Fibroblast of pulmonary artery (primary cell): ENCODE results near the gene CCND3.

Experiments
- DNase-seq: peaks from one replicate; pipeline ENCODE4 v3.0.0-alpha.2; 2010; ENCODE audit warnings: low read depth
- H3K4me3 ChIP-seq: replicated peaks from 2 replicates; pipeline ENCODE4 v1.5.1; 2011; ENCODE audit warnings: low read depth, mild to moderate bottlenecking, control low read depth, low read length, moderate library complexity
- TF ChIP-seq, protein P1 (sequence below): IDR thresholded peaks from 2 replicates; pipeline ENCODE4 v1.5.1; 2011; ENCODE audit warnings: mild to moderate bottlenecking, control low read depth, low read length, inconsistent platforms; ENCODE audit errors: missing control alignments

The CCND3 gene

DNA sequence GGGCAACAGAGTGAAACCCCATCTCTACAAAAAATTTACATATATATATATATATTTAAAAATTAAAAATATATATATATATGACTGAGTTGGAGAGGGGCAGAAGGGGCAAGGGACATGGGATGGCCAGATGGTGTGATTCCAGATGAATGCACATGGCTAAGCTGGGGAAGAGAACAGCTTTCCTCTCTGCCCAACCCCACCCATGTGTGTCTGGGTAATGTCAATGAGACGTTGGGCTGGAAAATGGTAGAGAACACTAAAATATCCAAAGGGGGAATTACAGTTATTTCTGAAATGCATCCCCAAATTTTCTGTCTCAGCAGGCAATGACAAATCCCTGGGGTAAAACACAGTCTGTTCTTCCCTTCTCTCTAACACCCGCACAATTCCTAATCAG, 31.2 kb upstream of the CCND3 start:
- no peak for DNase-seq
- TF ChIP-seq, protein P1, sequence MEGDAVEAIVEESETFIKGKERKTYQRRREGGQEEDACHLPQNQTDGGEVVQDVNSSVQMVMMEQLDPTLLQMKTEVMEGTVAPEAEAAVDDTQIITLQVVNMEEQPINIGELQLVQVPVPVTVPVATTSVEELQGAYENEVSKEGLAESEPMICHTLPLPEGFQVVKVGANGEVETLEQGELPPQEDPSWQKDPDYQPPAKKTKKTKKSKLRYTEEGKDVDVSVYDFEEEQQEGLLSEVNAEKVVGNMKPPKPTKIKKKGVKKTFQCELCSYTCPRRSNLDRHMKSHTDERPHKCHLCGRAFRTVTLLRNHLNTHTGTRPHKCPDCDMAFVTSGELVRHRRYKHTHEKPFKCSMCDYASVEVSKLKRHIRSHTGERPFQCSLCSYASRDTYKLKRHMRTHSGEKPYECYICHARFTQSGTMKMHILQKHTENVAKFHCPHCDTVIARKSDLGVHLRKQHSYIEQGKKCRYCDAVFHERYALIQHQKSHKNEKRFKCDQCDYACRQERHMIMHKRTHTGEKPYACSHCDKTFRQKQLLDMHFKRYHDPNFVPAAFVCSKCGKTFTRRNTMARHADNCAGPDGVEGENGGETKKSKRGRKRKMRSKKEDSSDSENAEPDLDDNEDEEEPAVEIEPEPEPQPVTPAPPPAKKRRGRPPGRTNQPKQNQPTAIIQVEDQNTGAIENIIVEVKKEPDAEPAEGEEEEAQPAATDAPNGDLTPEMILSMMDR: no peak
- no peak overlapping the region for H3K4me3 ChIP-seq

DNA sequence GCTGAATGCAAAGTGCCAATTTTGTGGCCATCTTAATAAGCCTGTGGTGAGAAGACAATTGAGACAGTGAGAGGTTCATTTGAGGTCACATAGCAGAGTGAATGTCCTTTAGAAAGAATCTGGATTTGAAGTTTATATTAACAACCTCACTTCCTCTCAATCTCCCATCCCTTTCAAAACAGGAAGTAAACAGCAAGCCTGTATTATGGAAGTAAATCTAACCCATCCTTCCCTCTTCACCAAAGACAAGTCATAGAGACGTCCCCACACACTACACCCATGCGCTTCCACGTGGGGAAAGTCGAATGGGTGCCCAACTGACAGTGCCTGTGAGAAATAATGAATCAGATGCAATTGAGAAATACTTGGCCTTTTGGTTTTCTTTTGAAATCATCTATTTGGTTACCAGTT, 28.8 kb upstream of the CCND3 start:
- TF ChIP-seq, protein P1: no peak

DNA sequence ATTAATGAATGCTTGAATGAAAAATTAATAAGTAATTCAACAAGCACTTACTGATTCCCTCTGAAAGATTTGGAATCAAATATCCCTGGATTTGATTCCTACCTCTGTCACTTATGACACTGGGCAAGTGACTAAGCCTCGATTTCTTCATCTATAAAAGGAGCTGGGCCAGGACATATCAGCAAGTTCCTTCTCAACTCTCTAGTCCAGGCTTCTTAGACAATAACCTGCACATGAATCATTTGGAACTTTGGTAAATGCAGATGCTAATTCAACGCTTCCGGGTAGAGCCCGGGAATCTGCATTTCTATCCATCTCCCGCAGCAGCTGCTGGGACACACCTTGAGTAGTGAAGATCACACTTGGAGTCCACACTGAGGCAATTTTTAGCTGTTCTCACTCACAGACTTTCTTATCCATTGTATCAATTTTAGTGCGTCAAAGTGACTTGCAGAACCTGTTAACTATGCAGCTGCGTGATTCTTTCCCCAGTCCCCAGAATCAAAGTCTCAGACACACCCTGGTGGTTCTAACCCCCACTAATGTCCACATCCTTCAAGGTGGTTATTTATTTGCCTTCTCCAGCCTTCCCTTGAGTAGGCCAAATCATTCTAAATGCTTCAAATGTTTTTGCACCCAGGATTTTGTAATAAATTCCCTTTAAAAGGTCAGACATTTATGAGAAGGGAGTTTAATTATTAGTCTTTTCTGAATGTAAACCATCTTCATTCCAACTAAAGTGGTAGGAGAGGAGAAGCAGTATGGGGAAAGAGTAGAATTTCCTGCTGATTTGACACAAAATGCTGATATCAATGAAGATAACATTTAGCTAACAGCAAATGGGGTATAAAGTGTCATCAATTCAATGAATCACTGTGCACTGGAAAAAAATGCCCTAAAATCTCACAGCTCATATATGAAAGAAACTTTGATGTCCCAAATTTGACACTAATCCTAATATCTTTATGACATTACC, 26.0 kb upstream of the CCND3 start:
- TF ChIP-seq, protein P1: no peak
- DNase-seq: peak; percentile 74
- H3K4me3 ChIP-seq: no peak overlapping the region

More for the DNA sequence above, 28.8 kb upstream of the CCND3 start:
- H3K4me3 ChIP-seq: no peak overlapping the region
- DNase-seq: peak; percentile 76

DNA sequence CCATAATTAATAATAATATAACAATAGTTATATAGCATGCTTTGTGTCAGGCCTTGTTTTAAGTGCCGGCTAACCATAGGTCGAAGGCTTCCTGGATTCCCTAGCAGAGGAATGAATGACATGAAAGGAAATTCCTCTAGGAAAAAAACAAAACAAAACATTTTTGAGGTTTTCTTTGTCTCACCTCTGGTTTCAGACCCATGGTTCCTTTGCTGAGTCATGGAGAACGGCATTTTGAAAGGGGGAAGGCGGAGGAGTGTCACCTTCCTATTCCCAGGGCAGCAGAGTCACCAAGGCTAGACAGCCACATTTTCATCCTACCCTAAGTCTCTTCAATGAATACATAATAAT, 25.3 kb upstream of the CCND3 start:
- peak; percentile 84 for DNase-seq
- TF ChIP-seq, protein P1: no peak

DNA sequence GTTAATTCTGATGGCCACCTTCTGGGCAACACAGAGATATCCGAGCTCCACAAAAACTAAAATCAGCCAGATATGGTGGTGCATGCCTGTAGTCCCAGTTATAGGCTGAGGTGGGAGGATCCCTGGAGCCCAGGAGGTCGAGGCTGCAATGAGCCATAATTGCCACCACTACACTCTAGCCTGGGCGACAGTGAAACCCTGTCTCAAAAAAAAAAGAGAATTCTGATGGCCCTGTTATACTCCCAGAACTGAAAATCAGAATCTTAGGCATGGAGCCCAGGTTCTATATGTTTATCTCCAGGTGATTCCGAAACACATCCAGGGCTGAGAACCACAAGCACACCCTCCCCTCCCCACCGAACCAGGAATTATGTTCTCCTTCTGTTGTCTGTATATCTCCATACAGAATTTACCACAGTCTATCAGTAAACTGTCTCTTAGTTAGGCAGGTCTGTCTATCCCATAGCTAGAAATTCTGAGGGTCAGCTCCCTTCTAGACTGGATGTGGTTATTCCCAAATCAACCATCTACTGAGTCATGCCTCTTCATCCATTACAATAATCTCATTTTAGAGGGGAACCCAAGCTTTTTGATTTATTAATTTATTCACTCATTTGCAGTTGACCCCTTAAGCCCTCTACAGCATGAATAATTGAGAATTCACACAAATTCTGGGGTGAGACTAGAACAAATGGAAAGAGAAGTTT, 24.8 kb upstream of the CCND3 start:
- no peak overlapping the region for H3K4me3 ChIP-seq
- TF ChIP-seq, protein P1: no peak
- no peak for DNase-seq

More for the DNA sequence above, 25.3 kb upstream of the CCND3 start:
- H3K4me3 ChIP-seq: no peak overlapping the region

DNA sequence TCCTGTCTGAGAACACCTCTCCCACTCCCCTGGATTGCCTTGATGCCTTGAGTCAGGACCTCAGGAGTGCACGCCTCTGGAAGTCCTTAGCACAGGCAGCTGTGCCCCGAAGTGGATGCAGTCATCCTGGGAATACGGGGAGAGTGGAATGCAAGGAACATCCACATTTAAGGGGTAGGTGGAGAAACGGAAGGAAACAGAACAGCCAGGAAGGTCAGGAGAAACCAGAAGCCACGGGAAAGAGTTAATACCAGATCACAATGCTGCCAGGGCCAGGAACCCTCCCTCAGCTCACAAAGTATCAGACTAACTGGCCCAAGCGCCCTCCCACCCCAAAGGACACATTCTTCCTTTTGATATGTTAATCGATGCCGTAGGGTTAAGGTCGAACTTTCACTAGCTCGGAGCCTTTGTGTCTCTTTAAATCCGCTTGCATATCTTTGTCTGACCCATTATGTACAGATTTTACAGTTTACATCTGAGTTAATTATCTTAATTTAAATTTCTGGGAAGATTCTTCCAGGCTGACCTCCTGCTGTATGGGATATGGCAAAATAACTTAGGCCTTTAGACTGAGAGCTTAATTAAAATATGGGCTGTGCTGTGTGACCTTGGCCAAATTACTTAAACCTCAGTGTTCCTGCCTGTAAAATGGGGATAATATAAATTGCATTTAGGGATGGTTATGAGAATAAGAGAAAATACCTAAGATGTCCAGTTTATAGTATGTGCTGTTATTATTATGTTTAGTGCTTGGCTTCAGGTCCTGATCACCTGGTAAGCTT, 24.0 kb upstream of the CCND3 start:
- H3K4me3 ChIP-seq: no peak overlapping the region
- no peak for DNase-seq
- TF ChIP-seq, protein P1: no peak
